ES-I3 (cell line): ENCODE measurements around the gene MED13L.

Experiments
- H3K36me3 ChIP-seq: 2 replicates; pipeline ENCODE4 v1.6.1; 2013; ENCODE audit warnings: mild to moderate bottlenecking, low read length, control low read depth, moderate library complexity; ENCODE audit not compliant: insufficient read depth
- H3K4me1 ChIP-seq: 2 replicates; pipeline ENCODE4 v1.6.1; 2013; ENCODE audit warnings: mild to moderate bottlenecking, control low read depth, low read length; ENCODE audit not compliant: insufficient read depth
- H3K9ac ChIP-seq: 2 replicates; pipeline ENCODE4 v1.6.1; 2013; ENCODE audit warnings: low read depth, mild to moderate bottlenecking, low read length, moderate library complexity
- H3K9me3 ChIP-seq: 2 replicates; pipeline ENCODE4 v1.6.1; 2013; ENCODE audit warnings: mild to moderate bottlenecking, low read length, moderate library complexity; ENCODE audit not compliant: control insufficient read depth, insufficient read depth

The MED13L gene

GRCh38 chr12:116122628-116123027 is 154.9 kb downstream of the MED13L start:
- H3K9ac ChIP-seq, result no peak overlapping the region
- H3K4me1 ChIP-seq, result peaks cover 42% of the 10 kb centered on the region
- no peaks in the 10 kb centered on the region for H3K36me3 ChIP-seq
- no peaks in the 10 kb centered on the region for H3K9me3 ChIP-seq

DNA sequence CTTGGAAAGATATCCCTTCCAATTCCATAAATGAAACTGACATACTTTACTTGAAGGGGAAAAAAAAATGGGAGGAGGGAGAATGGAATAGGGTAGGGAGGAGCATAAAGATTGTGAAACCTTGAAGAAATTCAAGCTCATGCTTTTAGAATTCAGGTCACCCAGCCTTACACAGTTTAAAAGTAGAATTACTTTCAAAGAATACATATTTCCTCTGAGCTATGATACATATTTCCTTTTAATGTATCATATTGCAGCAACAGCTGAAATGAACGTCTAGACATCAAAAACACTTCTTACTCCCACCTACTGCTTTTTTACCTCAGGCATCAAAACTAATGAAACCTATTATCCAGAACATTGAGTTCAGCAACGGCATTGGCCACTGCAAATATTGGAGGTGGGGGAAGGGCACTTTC is 156.0 kb downstream of the MED13L start:
- Histone ChIP-seq H3K4me1 (peaks cover 40% of the 10 kb centered on the region), H3K9ac (no peak overlapping the region), H3K9me3 (no peaks in the 10 kb centered on the region), H3K36me3 (no peaks in the 10 kb centered on the region)

- no peak overlapping the region for H3K9ac ChIP-seq
- H3K9me3 ChIP-seq, result no peaks in the 10 kb centered on the region
- H3K4me1 ChIP-seq, result peaks cover 36% of the 10 kb centered on the region
- no peaks in the 10 kb centered on the region for H3K36me3 ChIP-seq
Measured at GRCh38 chr12:116116650-116117424, 160.7 kb downstream of the MED13L start.

GRCh38 chr12:116113398-116114130 is 163.9 kb downstream of the MED13L start:
- Histone ChIP-seq H3K4me1 (peaks cover 31% of the 10 kb centered on the region), H3K36me3 (no peaks in the 10 kb centered on the region), H3K9me3 (no peaks in the 10 kb centered on the region), H3K9ac (no peak overlapping the region)

GRCh38 chr12:116106870-116107269 is 170.6 kb downstream of the MED13L start:
- H3K9me3 ChIP-seq, result no peaks in the 10 kb centered on the region
- H3K4me1 ChIP-seq, result peaks cover 6% of the 10 kb centered on the region; the same call in 1 of the 2 replicates
- no peaks in the 10 kb centered on the region for H3K36me3 ChIP-seq
- H3K9ac ChIP-seq, result no peak overlapping the region

GRCh38 chr12:116104167-116104767 is 173.2 kb downstream of the MED13L start:
- H3K4me1 ChIP-seq, result peaks cover 1% of the 10 kb centered on the region; the same call in 1 of the 2 replicates
- no peaks in the 10 kb centered on the region for H3K9me3 ChIP-seq
- H3K36me3 ChIP-seq, result no peaks in the 10 kb centered on the region
- H3K9ac ChIP-seq, result no peak overlapping the region

GRCh38 chr12:116101991-116102390 is 175.5 kb downstream of the MED13L start:
- Histone ChIP-seq H3K9me3 (no peaks in the 10 kb centered on the region), H3K36me3 (no peaks in the 10 kb centered on the region), H3K4me1 (no peaks in the 10 kb centered on the region), H3K9ac (no peak overlapping the region)

DNA sequence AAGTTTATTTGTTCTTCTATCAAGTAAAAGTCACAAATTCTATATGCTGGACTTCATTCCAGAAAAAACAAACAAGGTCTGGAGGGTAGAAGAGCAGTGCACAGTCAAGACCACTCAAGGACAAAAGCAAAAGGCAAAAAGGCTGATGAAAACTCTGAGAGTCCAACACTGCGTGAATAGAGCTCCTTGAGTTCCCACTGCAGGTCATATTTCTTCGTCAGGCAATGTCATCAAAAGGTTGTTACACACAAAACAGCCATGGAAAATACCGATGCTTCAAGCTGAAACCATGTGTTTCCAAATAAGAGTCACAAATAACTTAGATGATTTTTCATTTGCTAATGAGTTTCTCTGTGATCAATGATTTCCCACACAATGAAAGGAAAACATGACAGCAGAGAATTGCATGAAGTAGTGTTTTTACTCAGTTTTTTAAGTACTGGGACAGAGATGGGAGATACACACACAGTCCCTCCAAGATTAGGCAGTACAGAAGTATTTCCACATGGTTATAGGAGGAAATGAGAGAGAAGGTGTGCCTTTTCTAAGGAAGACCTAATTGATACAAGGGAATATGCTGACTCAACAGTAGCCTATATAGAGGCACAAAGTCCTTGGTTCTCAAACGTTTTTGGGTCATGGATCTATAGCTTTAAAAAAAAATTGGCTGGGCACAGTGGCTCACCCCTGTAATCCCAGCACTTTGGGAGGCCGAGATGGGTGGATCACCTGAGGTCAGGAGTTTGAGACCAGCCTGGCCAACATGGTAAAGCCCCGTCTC is 177.7 kb downstream of the MED13L start:
- Histone ChIP-seq H3K9me3 (no peaks in the 10 kb centered on the region), H3K4me1 (no peaks in the 10 kb centered on the region), H3K9ac (no peak overlapping the region), H3K36me3 (no peaks in the 10 kb centered on the region)

DNA sequence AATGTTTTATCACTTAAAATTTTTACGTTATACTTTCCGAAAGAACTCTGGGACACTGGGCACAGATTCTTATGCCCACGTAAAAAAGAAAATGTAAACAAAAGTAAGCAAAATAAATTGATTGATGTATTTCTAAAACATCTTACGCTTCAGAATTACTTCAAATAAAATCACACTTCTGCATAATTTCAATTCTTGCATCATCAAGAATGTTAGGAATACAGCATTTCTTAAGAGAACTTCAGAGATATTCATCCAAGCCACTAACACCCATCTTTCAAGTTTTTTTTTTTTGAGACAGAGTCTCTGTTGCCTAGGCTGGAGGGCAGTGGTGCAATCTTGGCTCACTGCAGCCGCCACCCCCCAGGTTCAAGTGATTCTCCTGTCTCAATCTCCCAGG is 180.6 kb downstream of the MED13L start:
- Histone ChIP-seq H3K9ac (no peak overlapping the region), H3K36me3 (no peaks in the 10 kb centered on the region), H3K9me3 (no peaks in the 10 kb centered on the region), H3K4me1 (no peaks in the 10 kb centered on the region)

GRCh38 chr12:116094475-116094874 is 183.0 kb downstream of the MED13L start:
- no peaks in the 10 kb centered on the region for H3K4me1 ChIP-seq
- no peak overlapping the region for H3K9ac ChIP-seq
- H3K36me3 ChIP-seq, result no peaks in the 10 kb centered on the region
- no peaks in the 10 kb centered on the region for H3K9me3 ChIP-seq

DNA sequence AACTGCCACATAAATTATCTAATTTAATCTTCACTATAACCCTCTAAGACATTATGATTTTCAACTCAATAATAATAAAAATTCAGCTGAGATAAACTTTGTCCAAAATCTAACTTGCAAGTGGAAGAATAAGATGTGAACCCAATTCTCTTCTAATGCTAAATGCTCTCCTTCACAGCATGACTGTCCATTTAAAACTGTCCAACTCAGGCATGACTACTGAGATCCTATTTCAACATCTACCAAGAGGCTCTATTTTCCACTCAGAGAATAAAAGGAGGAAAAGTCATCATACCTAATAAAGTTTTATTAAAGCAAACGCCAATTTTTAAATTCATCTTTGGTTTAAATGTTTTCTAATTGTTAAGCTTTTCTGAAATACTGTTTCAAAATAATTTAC is 183.6 kb downstream of the MED13L start:
- no peaks in the 10 kb centered on the region for H3K9me3 ChIP-seq
- no peaks in the 10 kb centered on the region for H3K4me1 ChIP-seq
- no peaks in the 10 kb centered on the region for H3K36me3 ChIP-seq
- no peak overlapping the region for H3K9ac ChIP-seq

DNA sequence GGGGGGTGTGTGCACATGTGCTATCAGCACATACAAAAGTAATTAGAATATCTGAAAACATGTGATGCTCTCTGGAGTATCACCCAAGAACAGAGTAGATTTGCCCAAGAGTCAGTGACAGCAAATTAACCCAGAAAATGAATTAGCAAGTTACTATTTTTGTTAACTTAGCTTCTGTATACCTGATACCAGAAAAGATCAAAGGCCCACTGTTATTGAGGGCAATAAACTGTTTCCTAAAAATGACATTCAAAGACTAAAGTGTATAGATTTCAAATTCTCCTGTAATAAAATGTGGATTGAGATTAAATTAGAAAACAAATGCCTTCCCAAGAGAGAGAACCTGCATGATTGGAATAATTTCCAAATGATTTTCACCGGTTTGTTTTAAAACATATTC is 184.7 kb downstream of the MED13L start:
- peaks cover 7% of the 10 kb centered on the region for H3K4me1 ChIP-seq
- H3K9ac ChIP-seq, result no peak overlapping the region
- H3K9me3 ChIP-seq, result no peaks in the 10 kb centered on the region
- no peaks in the 10 kb centered on the region for H3K36me3 ChIP-seq

DNA sequence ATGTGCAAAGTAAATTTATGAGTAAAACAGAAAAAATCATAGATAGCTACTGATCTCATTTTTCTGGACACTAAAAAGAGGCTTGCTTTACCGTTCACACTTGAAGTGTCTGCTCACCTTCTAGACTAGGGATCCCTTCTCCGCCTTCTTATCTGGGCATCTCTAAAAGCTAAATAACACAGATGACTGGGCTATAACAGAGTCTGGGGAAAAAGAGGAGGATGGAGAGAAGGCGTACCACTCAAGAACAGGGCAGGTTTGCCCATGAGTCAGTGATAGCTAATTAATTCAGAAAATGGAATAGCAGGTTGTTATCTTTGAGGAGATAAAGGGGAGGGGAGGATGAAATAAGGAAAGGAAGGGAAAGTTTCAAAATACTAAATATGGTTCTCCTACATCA is 185.3 kb downstream of the MED13L start:
- Histone ChIP-seq H3K36me3 (no peaks in the 10 kb centered on the region), H3K9ac (no peak overlapping the region), H3K9me3 (no peaks in the 10 kb centered on the region), H3K4me1 (peaks cover 7% of the 10 kb centered on the region)

DNA sequence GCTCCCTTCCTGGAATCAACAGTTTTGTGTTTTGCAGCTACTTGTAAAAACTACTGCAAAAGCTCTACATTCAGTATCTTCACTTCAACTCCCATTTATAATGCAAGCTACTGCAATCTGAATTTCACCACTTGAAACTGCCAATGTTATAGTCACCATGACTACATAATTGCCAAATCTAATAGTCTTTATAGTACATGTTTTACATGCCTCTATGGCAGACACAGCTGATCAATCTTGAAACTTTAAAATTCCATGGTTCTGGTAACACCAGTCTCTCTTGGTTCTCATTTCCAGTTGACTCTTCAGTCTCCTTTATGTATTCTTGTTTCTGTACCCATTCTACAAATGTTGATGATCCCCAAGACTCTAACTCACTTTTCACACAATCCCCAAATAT is 185.9 kb downstream of the MED13L start:
- peaks cover 7% of the 10 kb centered on the region for H3K4me1 ChIP-seq
- H3K36me3 ChIP-seq, result no peaks in the 10 kb centered on the region

More for the DNA sequence above, 185.9 kb downstream of the MED13L start:
- H3K9ac ChIP-seq, result no peak overlapping the region
- no peaks in the 10 kb centered on the region for H3K9me3 ChIP-seq
